GM12873 (cell line): Measurements from ENCODE around the gene DEGS2.

ENCODE experiments used
- TF ChIP-seq, protein P1 (sequence below): IDR thresholded peaks from 2 replicates; pipeline ENCODE4 v1.5.1; 2012; ENCODE audit warnings: low read depth, mild to moderate bottlenecking, moderate library complexity, low read length, control low read depth; ENCODE audit not compliant: insufficient read depth; ENCODE audit errors: missing control alignments

Gene DEGS2

DNA sequence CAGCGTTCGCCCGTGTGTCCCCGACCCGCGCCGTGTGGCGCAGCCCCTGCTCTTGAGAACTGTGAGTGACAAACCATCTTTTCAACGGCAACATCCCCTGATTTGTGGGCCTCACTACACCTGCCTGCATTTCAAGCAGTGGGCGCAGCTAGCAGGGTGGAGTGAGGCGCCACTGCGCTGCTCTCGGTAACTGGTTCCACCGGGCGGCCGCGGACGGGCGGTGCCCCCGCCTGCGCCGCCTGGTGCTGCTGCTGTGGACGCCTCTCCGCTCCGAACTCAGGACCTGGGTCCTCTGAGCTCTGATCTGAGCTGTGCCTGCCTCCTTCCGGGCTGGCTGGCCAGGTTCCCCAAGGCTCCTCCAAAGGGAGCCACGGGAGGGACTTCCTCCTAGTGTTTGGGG, 5.9 kb upstream of the DEGS2 start:
- TF ChIP-seq, protein P1, sequence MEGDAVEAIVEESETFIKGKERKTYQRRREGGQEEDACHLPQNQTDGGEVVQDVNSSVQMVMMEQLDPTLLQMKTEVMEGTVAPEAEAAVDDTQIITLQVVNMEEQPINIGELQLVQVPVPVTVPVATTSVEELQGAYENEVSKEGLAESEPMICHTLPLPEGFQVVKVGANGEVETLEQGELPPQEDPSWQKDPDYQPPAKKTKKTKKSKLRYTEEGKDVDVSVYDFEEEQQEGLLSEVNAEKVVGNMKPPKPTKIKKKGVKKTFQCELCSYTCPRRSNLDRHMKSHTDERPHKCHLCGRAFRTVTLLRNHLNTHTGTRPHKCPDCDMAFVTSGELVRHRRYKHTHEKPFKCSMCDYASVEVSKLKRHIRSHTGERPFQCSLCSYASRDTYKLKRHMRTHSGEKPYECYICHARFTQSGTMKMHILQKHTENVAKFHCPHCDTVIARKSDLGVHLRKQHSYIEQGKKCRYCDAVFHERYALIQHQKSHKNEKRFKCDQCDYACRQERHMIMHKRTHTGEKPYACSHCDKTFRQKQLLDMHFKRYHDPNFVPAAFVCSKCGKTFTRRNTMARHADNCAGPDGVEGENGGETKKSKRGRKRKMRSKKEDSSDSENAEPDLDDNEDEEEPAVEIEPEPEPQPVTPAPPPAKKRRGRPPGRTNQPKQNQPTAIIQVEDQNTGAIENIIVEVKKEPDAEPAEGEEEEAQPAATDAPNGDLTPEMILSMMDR = no peak

DNA sequence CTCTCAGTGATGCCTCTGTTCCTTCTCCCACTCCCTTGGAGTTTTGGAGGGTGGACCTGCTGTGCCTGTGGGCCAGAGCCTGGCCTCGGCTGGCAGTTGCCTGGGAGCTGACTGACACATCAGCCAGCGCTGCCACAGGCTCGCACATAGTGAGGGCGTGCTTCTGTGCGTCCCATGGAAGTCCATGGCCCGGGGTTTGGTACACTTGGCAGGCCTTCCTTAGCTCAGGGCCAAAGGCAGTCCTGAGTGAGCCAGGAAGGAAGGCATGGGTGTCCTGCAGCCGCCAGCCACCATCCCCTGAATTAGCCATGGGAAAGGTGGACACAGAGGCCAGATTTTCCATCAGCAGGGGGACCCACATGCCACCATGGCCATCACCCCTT, 1.1 kb upstream of the DEGS2 start:
- TF ChIP-seq, protein P1 = no peak

DNA sequence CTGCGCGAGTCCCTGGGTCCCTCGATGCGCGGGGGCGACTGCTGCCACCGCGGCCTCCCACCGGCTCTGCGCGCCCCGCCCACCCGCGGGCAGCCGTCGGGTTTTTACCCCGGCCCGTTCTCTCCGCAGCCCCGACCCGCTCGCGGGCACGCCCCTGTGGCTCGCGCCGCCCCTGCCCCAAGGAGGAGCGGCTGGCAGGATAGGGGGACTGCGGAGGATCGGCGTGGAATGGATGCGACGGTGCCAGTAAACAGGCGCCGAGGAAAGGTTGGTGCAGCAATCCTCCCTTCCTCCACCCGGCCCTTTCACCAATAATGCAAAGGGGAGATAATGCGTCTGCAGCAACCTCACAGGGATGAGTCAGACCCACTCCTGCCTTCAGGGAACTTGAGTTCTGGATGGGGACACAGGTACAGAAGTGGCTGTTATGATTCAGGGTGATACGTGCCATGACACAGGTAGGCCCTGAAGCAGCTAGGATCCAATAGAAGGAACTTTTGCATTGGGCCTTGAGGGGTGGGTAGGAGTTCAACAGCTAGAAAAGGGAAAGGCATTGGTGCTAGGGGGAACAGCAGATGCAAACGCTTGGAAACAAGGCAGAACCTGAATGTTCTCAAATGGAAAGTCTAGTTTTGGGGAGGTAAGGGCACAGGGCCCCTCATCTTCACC, 554 bp upstream of the DEGS2 start:
- TF ChIP-seq, protein P1 = no peak

DNA sequence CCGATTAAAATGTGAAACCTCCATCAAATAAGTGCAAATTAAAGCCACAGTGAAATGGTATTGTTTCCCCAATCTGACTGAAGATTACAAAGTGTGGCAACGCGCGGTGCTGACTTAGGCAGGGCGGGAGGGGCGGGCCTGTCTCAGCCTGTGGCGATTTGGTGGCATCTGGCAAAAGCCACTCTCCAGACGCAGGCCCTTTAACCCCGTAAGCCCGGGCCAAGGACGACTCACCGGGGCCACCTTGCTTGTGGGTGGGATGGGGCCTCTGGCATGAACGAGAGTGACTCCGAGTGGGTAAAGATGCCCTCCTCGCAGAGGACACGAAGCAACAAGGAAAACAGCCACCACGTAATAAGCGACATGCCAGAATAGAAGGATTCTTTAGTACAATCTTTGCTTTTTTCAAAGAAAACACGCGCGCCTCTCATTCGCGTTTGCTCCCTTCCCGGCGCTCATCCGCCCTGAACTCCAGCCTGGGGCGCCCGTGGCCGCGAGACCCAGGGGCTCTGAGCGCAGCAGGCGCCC, 815 bp downstream of the DEGS2 start:
- TF ChIP-seq, protein P1 = no peak

DNA sequence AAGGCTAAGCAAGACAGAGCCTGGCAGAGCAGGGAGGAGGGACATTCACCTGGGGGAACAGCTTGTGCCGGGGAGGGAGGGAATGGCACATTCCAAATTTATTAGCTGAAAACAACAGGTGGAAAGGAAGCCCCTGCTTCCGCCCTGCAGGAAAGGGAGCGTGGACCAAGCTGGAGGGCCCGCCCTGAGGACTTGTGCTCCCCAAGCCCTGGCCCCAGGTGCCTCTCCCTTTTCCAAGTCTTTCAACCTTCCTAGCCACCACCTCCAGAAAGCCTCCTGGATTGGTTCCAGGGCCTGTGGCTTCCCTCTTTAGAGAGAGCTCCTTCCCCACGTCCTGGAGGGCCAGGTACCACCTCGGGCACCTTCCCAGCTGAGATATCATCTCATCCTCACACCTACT, 2.7 kb downstream of the DEGS2 start:
- TF ChIP-seq, protein P1 = no peak

DNA sequence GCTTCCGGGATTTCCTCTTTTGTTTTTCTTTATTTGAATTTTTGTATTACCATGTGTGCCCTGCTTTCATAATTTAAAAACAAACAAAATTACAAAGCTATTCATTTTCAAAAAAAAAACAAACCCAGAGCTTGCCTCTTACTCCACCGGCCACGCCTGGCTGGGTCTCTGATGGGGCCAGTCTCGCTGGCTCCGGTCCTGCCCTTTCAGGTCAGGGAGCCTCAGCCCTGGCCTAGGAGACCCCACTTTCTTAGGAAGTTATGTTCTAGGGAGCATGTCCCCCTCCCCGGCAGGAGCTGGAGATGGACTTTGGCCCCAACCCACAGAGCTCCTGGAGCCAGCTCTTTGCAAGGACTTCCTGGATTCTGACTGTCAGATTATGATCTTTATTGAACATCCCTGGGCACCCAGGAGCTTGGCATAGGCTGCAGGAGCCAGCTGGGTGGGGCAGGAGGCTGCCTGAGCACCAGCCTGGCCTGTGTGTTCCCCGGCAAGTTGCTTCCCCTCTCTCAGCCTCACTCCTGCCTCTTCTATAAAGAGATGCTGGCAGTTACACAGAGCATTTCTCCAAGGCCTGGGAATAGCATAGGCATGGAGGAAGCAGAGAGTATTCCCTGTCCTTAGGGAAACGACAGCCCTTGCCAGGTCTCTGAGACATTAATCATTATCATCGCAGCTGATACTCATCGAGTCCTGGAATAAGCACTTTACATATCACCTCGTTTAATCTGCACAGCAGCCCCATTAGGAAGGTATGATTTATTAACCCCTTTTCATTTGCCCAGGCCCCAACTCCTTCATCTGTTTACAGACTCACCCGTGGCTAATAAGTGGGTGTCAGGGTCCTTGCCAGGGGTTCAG, 3.5 kb downstream of the DEGS2 start:
- TF ChIP-seq, protein P1 = no peak

DNA sequence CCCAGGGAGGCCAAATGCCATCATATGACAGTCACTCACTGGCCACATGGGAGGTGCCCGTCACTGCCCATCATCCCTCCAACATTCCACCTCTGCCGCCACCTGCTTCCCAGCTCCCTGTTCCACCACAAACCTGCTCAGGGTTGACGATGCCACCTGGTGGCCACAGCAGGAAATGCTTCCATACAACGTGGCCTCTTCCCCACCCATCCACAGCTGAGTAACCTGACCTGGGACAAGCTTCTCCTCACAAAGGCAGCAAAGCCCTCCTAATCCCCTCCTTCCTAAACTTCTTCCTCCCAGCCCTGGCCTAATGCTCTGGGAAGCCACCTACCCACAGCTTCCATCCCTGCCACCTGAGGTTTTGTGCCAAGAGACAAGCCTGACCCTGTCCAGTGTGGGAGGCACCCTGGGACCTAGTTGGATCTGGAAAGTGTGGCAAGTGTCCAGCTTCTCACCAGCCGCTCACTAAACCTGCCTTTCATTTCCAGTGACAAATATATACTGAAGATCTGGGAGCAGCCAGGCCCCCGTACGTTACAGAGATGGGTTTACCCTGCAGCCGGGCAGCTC, 4.3 kb downstream of the DEGS2 start:
- TF ChIP-seq, protein P1 = peak; percentile 87
